Measurements from ENCODE around the gene RABAC1. TPM values are rescaled to one million over a fixed set of nuclear protein-coding genes. Genes with fewer than 3 reads are reported as not detected.

The RABAC1 gene
- total RNA-seq, 2 donors from 2014 or later, result 172 to 197 TPM

DNA sequence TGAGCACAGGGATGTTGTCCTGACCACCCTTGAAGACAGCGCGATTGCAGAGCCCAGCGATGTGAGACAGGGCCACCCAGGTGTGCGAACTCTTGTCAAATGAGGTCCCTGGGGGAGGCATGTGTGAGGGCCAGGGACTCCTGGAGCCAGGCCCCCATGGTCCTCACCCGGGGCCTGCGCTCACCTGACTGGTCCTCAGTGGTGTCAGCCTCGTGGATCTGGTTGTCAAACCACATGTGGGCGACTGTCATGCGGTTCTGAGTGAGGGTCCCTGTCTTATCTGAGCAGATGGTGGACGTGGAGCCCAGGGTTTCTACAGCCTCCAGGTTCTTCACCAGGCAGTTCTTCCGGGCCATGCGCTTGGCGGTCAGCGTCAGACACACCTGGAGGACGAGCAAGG lies 22.6 kb upstream of the RABAC1 start:
- TF ChIP-seq, protein P1, sequence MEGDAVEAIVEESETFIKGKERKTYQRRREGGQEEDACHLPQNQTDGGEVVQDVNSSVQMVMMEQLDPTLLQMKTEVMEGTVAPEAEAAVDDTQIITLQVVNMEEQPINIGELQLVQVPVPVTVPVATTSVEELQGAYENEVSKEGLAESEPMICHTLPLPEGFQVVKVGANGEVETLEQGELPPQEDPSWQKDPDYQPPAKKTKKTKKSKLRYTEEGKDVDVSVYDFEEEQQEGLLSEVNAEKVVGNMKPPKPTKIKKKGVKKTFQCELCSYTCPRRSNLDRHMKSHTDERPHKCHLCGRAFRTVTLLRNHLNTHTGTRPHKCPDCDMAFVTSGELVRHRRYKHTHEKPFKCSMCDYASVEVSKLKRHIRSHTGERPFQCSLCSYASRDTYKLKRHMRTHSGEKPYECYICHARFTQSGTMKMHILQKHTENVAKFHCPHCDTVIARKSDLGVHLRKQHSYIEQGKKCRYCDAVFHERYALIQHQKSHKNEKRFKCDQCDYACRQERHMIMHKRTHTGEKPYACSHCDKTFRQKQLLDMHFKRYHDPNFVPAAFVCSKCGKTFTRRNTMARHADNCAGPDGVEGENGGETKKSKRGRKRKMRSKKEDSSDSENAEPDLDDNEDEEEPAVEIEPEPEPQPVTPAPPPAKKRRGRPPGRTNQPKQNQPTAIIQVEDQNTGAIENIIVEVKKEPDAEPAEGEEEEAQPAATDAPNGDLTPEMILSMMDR (IDR thresholded peaks at IDR 0.05), result no peak
- Histone ChIP-seq H3K36me3 (no peaks in the 10 kb centered on the region), H3K4me1 (no peaks in the 10 kb centered on the region), H3K27ac (no peak overlapping the region), H3K9me3 (no peaks in the 10 kb centered on the region), H3K9ac (ENCODE audit: low read depth in 2 of 2, low read length in 2 of 2) (no peak overlapping the region), H3K4me3 (no peak overlapping the region), H3K27me3 (no peaks in the 10 kb centered on the region)
- intact Hi-C loops (cut with DNase I), result no loop called here
- no peak for DNase-seq

DNA sequence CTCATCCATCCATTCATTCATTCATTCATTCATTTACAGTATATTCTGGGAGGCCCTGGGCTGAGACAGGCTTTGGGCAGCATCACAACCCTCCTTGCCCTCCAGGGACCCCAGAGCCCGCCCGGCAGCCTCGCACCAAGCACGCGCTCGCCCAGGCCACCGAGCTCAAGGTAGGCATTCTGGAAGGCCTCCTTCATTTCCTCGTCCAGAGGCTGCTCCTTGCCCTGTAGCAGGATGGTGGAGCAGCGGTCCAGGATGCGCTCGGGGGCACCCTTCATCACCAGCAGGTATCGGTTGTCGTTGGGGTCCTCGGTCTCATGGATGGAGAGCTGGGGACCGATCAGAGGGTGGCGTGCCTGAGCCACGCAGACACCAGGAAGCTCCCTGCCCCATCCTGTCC lies 19.3 kb upstream of the RABAC1 start:
- intact Hi-C loops (cut with DNase I), result no loop called here

DNA sequence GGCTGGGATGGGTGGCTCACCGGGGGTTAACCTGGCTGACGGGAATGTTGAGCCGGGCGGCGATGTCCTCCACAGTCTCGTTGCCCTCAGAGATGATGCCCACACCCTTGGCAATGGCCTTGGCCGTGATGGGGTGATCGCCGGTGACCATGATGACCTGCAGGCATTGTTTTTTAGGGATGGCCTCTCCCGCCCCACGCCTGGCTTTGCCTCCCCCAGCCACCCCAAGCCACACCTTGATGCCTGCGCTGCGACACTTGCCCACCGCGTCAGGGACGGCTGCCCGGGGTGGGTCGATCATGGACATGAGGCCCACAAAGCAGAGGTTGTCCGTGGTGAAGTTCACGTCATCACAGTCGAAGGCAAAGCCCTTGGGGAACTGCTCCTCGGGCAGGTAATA lies 18.8 kb upstream of the RABAC1 start:
- Histone ChIP-seq H3K27ac (no peak overlapping the region), H3K27me3 (no peaks in the 10 kb centered on the region), H3K9ac (ENCODE audit: low read depth in 2 of 2, low read length in 2 of 2) (no peak overlapping the region), H3K36me3 (no peaks in the 10 kb centered on the region), H3K9me3 (no peaks in the 10 kb centered on the region), H3K4me3 (no peak overlapping the region), H3K4me1 (no peaks in the 10 kb centered on the region)
- TF ChIP-seq, protein P1 (IDR thresholded peaks at IDR 0.05), result no peak
- intact Hi-C loops (cut with DNase I), result no loop called here
- DNase-seq, result no peak

More for the DNA sequence above, 19.3 kb upstream of the RABAC1 start:
- H3K4me3 ChIP-seq, result no peak overlapping the region
- H3K9me3 ChIP-seq, result no peaks in the 10 kb centered on the region
- H3K4me1 ChIP-seq, result no peaks in the 10 kb centered on the region
- no peak overlapping the region for H3K9ac ChIP-seq (ENCODE audit: low read depth in 2 of 2, low read length in 2 of 2)
- H3K27me3 ChIP-seq, result no peaks in the 10 kb centered on the region
- no peak overlapping the region for H3K27ac ChIP-seq
- H3K36me3 ChIP-seq, result no peaks in the 10 kb centered on the region
- DNase-seq, result no peak
- TF ChIP-seq, protein P1 (IDR thresholded peaks at IDR 0.05), result no peak

DNA sequence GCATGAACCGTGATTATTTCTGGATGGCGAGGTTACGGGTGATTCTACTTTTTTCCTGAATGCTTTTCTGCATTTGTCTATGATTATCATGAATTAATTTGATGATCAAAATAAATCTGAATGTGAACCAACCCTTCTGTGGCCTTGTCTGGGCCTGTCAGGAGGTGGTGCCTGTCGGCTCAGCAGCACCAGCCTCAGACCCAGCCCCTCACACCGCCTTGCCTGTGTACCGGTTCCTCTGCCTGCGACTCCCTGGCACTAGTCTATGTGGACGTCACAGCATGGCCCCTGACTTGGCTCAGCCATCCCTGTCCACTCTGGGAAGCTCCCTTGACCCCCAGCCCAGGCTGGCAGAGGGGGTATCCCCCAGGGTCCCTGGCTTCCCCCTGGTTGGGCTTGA lies 15.5 kb upstream of the RABAC1 start:
- intact Hi-C loops (cut with DNase I), result no loop called here
- DNase-seq, result no peak
- Histone ChIP-seq H3K9ac (ENCODE audit: low read depth in 2 of 2, low read length in 2 of 2) (no peak overlapping the region), H3K9me3 (no peaks in the 10 kb centered on the region), H3K36me3 (no peaks in the 10 kb centered on the region), H3K4me3 (no peak overlapping the region), H3K27me3 (no peaks in the 10 kb centered on the region), H3K27ac (no peak overlapping the region), H3K4me1 (no peaks in the 10 kb centered on the region)
- TF ChIP-seq, protein P1 (IDR thresholded peaks at IDR 0.05), result no peak

DNA sequence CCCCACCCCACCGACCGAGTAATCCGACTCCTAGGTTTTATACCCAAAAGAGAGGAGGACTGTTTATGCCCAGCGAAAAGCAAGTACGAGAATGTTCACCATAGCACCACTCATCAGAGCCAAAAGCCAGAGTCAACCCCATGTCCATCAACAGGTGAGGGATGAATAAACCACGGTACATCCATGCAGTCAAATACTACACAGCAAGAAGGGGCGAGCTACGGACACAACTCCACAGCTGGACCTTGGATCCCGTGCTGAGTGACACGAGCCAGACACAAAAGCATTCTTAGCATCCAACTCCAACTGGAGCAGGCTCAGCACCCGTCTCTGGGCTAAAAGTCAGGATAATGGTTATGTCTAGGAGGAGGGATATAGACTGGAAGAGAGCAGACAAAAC lies 12.2 kb upstream of the RABAC1 start:
- H3K36me3 ChIP-seq, result no peaks in the 10 kb centered on the region
- TF ChIP-seq, protein P1 (IDR thresholded peaks at IDR 0.05), result no peak
- intact Hi-C loops (cut with DNase I), result no loop called here
- H3K4me3 ChIP-seq, result no peak overlapping the region
- no peak for DNase-seq
- H3K27ac ChIP-seq, result no peak overlapping the region
- H3K9ac ChIP-seq (ENCODE audit: low read depth in 2 of 2, low read length in 2 of 2), result no peak overlapping the region
- H3K9me3 ChIP-seq, result no peaks in the 10 kb centered on the region
- no peaks in the 10 kb centered on the region for H3K4me1 ChIP-seq
- no peaks in the 10 kb centered on the region for H3K27me3 ChIP-seq

Data from colonic mucosa (tissue), 4 donors.